HG02610 (cell line): ENCODE results near the gene CACNA1C.

Source experiments
- ATAC-seq: cut with Tn5 transposase; IDR thresholded peaks from one replicate; pipeline ENCODE4 v1.9.1; 2021; ENCODE audit warnings: mild to moderate bottlenecking, moderate library complexity; ENCODE audit not compliant: unreplicated experiment

CACNA1C gene

GRCh38 chr12:2606186-2606910 is 553.6 kb downstream of the CACNA1C start:
- no peak for ATAC-seq

- no peak for ATAC-seq
Observed at GRCh38 chr12:2607881-2608607, 555.3 kb downstream of the CACNA1C start.

- ATAC-seq, result no peak
Observed at GRCh38 chr12:2608608-2608945, 555.8 kb downstream of the CACNA1C start.

GRCh38 chr12:2609020-2609419 is 556.2 kb downstream of the CACNA1C start:
- ATAC-seq, result no peak

GRCh38 chr12:2610358-2610757 is 557.6 kb downstream of the CACNA1C start:
- ATAC-seq, result no peak

GRCh38 chr12:2613326-2614073 is 560.7 kb downstream of the CACNA1C start:
- peak; percentile 79 for ATAC-seq

GRCh38 chr12:2614341-2614740 is 561.6 kb downstream of the CACNA1C start:
- ATAC-seq, result no peak

- ATAC-seq, result no peak
Observed at GRCh38 chr12:2615665-2616402, 563.0 kb downstream of the CACNA1C start.

- ATAC-seq, result no peak
Observed at GRCh38 chr12:2616763-2617162, 564.0 kb downstream of the CACNA1C start.

GRCh38 chr12:2617365-2617764 is 564.6 kb downstream of the CACNA1C start:
- no peak for ATAC-seq

- ATAC-seq, result no peak
Observed at GRCh38 chr12:2618291-2618995, 565.7 kb downstream of the CACNA1C start.

GRCh38 chr12:2619136-2619535 is 566.3 kb downstream of the CACNA1C start:
- ATAC-seq, result no peak

GRCh38 chr12:2622460-2622859 is 569.7 kb downstream of the CACNA1C start:
- no peak for ATAC-seq

GRCh38 chr12:2623472-2623871 is 570.7 kb downstream of the CACNA1C start:
- no peak for ATAC-seq

- no peak for ATAC-seq
Observed at GRCh38 chr12:2624543-2625288, 571.9 kb downstream of the CACNA1C start.

GRCh38 chr12:2625289-2625612 is 572.5 kb downstream of the CACNA1C start:
- no peak for ATAC-seq

- no peak for ATAC-seq
Observed at GRCh38 chr12:2627076-2627834, 574.5 kb downstream of the CACNA1C start.

- no peak for ATAC-seq
Observed at GRCh38 chr12:2627835-2628191, 575.0 kb downstream of the CACNA1C start.

GRCh38 chr12:2628401-2628800 is 575.6 kb downstream of the CACNA1C start:
- ATAC-seq, result no peak
